HepG2 (cell line): ENCODE measurements around the gene TSR1.

Experiments
- CTCF ChIP-seq: sonication (generic); formaldehyde crosslinking; IDR thresholded peaks from 2 replicates; pipeline ENCODE4 v1.5.0; 2020; ENCODE audit warnings: mild to moderate bottlenecking, missing genetic modification reagents, moderate library complexity
- EZH2 ChIP-seq: conservative IDR thresholded peaks from 2 replicates; pipeline ENCODE4 v1.6.1; 2012; ENCODE audit warnings: mild to moderate bottlenecking, low read depth, low read length, moderate library complexity
- HDAC2 ChIP-seq: sonication (generic); formaldehyde crosslinking; IDR thresholded peaks from 2 replicates; pipeline ENCODE4 v1.4.0; 2020; ENCODE audit warnings: missing genetic modification reagents
- HES4 ChIP-seq: sonication (generic); formaldehyde crosslinking; IDR thresholded peaks from 2 replicates; pipeline ENCODE4 v1.9.0; 2021; ENCODE audit warnings: mild to moderate bottlenecking, missing genetic modification reagents, borderline replicate concordance
- HMGA1 ChIP-seq: sonication (generic); formaldehyde crosslinking; conservative IDR thresholded peaks from 2 replicates; pipeline ENCODE4 v1.4.0; 2020; ENCODE audit warnings: missing genetic modification reagents
- KDM3A ChIP-seq: IDR thresholded peaks from 2 replicates; pipeline ENCODE4 v1.6.1; 2018; ENCODE audit warnings: low read depth, missing compliant biosample characterization
- MAX ChIP-seq: IDR thresholded peaks from 2 replicates; pipeline ENCODE4 v1.6.1; 2012; ENCODE audit warnings: inconsistent platforms
- POLR2AphosphoS5 ChIP-seq: IDR thresholded peaks from 2 replicates; pipeline ENCODE4 v1.6.1; 2012; ENCODE audit warnings: low read depth, low read length
- SMC3 ChIP-seq: IDR thresholded peaks from 2 replicates; pipeline ENCODE4 v1.6.1; 2011; ENCODE audit warnings: low read length, improper control_type of control experiment
- STAT6 ChIP-seq: sonication (generic); formaldehyde crosslinking; IDR thresholded peaks from 2 replicates; pipeline ENCODE4 v1.4.0; 2020; ENCODE audit warnings: missing genetic modification reagents, mild to moderate bottlenecking, borderline replicate concordance
- TAF1 ChIP-seq: sonication (generic); formaldehyde crosslinking; IDR thresholded peaks from 2 replicates; pipeline ENCODE4 v1.4.0; 2020; ENCODE audit warnings: missing genetic modification reagents
- TFAP4 ChIP-seq: sonication (generic); IDR thresholded peaks from 2 replicates; pipeline ENCODE4 v1.6.1; 2016; ENCODE audit warnings: low read depth, borderline replicate concordance
- ZKSCAN1 ChIP-seq: fragments of 150-350 bp; IDR thresholded peaks from 2 replicates; pipeline ENCODE4 v1.6.1; 2014; ENCODE audit warnings: low read length
- ZNF513 ChIP-seq: sonication (generic); formaldehyde crosslinking; conservative IDR thresholded peaks from 2 replicates; pipeline ENCODE4 v1.5.0; 2020; ENCODE audit warnings: missing genetic modification reagents

GRCh38 chr17:2297023-2297422 is 39.2 kb downstream of the TSR1 start:
- TF ChIP-seq EZH2 (no peak), KDM3A (CRISPR knock-in tag) (no peak), HMGA1 (CRISPR knock-in tag) (no peak), ZKSCAN1 (no peak), TAF1 (CRISPR knock-in tag) (no peak), TFAP4 (no peak), STAT6 (CRISPR knock-in tag) (no peak), SMC3 (no peak), MAX (no peak), ZNF513 (CRISPR knock-in tag) (no peak), CTCF (no peak), HES4 (no peak), POLR2AphosphoS5 (no peak), HDAC2 (CRISPR knock-in tag) (no peak)
